Common myeloid progenitor, CD34-positive (primary cell): Measurements from ENCODE around the gene E2F7.

Source experiments
- CTCF ChIA-PET: fragments of 350-600 bp; sonication (Branson Sonifier 250); formaldehyde crosslinking; loops from one replicate; lab custom pipeline; 2021; ENCODE audit warnings: antibody characterized with exemption; lab: Charles Lee
- POLR2A ChIA-PET: fragments of 350-600 bp; sonication (Branson Sonifier 250); formaldehyde crosslinking; loops from one replicate; lab custom pipeline; 2021; ENCODE audit warnings: antibody characterized with exemption; lab: Charles Lee
- DNase-seq, 3 donors: peaks; one replicate each; pipeline versions ENCODE4 v3.0.0 to v3.0.0-alpha.2; 2013
- H3K27ac ChIP-seq, 2 experiments: 1 replicate in 1 of 2; 2 replicates in 1 of 2; pipeline ENCODE4 v1.7.0; 2013; ENCODE audit warnings: inconsistent platforms in 2 of 2, low read length in 2 of 2, mild to moderate bottlenecking in 2 of 2, low read depth in 1 of 2, moderate library complexity in 1 of 2; ENCODE audit not compliant: severe bottlenecking in 2 of 2, insufficient read depth in 1 of 2, poor library complexity in 1 of 2
- H3K27me3 ChIP-seq, 5 experiments: replicated peaks in 2 of 5; 1 replicate in 3 of 5; 2 replicates in 2 of 5; pipeline versions ENCODE4 v1.6.1 to v1.7.0; 2013; ENCODE audit warnings: low read length in 4 of 5, mild to moderate bottlenecking in 2 of 5, moderate library complexity in 2 of 5, inconsistent platforms in 1 of 5; ENCODE audit not compliant: insufficient read depth in 5 of 5, control insufficient read depth in 4 of 5
- H3K36me3 ChIP-seq, 4 experiments: 1 replicate in 2 of 4; 2 replicates in 2 of 4; pipeline versions ENCODE4 v1.6.1 to v1.7.0; 2013; ENCODE audit warnings: low read length in 3 of 4, control low read depth in 1 of 4, mild to moderate bottlenecking in 1 of 4; ENCODE audit not compliant: control insufficient read depth in 4 of 4, insufficient read depth in 4 of 4
- H3K4me1 ChIP-seq, 4 experiments: 1 replicate in 3 of 4; 2 replicates in 1 of 4; pipeline versions ENCODE4 v1.6.1 to v1.7.1; 2013; ENCODE audit warnings: low read length in 3 of 4, mild to moderate bottlenecking in 3 of 4, control low read depth in 1 of 4, inconsistent platforms in 1 of 4, moderate library complexity in 1 of 4; ENCODE audit not compliant: control insufficient read depth in 4 of 4, insufficient read depth in 4 of 4; ENCODE audit errors: control extremely low read depth in 1 of 4
- H3K4me3 ChIP-seq, 7 experiments: 1 replicate in 4 of 7; 2 replicates in 3 of 7; pipeline versions ENCODE4 v1.5.1 to v1.7.0; 2013; ENCODE audit warnings: mild to moderate bottlenecking in 7 of 7, low read length in 6 of 7, moderate library complexity in 6 of 7, inconsistent platforms in 2 of 7, low read depth in 2 of 7, control low read depth in 1 of 7; ENCODE audit not compliant: insufficient read depth in 4 of 7, control insufficient read depth in 1 of 7; ENCODE audit errors: extremely low read depth in 1 of 7
- H3K9me3 ChIP-seq, 5 experiments: 1 replicate in 4 of 5; 2 replicates in 1 of 5; pipeline versions ENCODE4 v1.6.1 to v1.7.1; 2013; ENCODE audit warnings: low read length in 4 of 5, mild to moderate bottlenecking in 2 of 5, inconsistent platforms in 1 of 5, low read depth in 1 of 5, moderate library complexity in 1 of 5; ENCODE audit not compliant: control insufficient read depth in 4 of 5, insufficient read depth in 2 of 5; ENCODE audit errors: control extremely low read depth in 1 of 5
- WGBS: methylation state at CpG from one replicate; pipeline ENCODE4 v1.1.5; 2013; ENCODE audit not compliant: insufficient coverage; 5-methylcytosine and 5-hydroxymethylcytosine counted together

Gene E2F7

DNA sequence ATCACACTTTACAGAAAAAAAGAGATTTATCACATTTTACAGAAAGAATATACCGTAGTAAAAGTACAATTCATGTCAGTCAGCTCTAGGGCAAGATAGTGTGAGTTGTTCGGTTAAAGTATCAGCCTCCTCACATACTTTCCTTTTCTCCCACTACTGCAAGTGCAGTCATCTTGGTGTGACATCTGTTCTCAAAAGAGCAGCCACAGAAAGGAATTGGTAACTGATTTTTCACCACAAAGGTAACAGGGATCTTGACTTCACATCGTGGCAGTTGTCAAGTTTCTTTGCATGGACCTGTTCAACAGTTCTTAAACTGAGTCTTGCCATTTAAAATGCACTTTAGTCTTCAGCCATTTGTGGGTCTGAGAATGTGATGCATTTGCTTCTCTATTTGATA lies 5.0 kb upstream of the E2F7 start:
- H3K4me3 ChIP-seq = no peak overlapping the region
- no peaks in the 10 kb centered on the region for H3K9me3 ChIP-seq
- DNase-seq = no peak
- no peak overlapping the region for H3K27ac ChIP-seq
- WGBS = 78% methylated on average over 2 of the region's 3 CpGs
- ChIA-PET POLR2A (no interaction called here), CTCF (interaction anchor here (0.5 kb wide), 1 partner anchor 296 kb away, joined by 3 read pairs; no protein-coding TSS in a partner anchor)
- H3K27me3 ChIP-seq = peaks cover 0 to 2% (median 0%) of the 10 kb centered on the region in 5 experiments
- no peaks in the 10 kb centered on the region for H3K36me3 ChIP-seq
- peaks cover 0 to 6% (median 1%) of the 10 kb centered on the region in 4 experiments for H3K4me1 ChIP-seq

DNA sequence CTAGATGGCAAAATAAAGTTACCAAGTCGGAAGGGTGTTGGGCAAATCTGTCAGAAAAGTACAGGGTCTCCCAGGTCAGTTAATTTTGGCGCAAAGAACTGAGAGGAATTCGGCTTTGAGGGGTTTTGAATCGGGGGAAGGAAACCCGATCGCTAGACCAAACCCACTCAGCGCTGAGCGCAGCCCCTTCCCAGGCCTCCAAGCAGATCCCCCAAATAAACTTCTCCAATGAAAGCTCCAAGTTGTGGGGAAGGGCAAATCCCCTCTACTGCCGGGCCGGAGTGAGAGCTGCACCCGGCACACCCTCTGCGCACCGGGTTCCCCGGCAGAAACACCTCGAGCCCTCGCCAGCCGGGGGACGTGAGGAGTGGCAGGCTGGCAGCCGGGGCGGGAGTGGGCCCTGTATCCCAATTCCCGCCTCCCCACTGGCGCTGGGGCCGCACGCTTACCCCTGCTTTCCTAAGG lies 441 bp downstream of the E2F7 start:
- POLR2A ChIA-PET = no interaction called here
- Histone ChIP-seq H3K4me3 (peak overlapping the region; percentile 72 to 92 (median 76)), H3K27ac (no peak overlapping the region)

DNA sequence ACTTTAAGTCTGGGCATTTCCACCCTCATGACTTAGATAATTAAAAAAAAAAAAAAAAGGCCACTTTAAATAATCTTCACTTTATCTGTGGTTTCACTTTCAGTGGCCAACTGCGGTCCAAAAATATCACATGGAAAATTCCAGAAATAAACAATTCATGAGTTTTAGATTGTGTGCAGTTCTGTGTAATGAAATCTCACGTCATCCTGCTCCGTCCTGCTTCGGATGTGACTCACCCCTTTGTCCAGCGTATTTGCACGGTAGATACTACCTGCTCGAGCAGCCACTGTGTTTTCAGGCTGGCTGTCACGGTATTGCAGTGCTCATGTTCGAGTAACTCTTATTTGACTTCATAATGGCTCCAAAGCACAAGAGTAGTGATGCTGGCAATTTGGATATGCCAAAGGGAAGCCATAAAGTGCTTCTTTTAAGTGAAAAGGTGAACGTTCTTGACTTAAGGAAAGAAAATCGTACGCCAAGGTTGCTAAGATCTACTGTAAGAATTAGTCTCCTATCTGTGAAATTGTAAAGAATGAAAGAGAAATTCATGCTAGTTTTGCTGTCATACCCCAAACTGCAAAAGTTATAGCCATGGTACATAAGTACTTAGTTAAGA lies 2.4 kb downstream of the E2F7 start:
- no peak for DNase-seq
- H3K4me3 ChIP-seq = no peak overlapping the region

More for the DNA sequence above, 441 bp downstream of the E2F7 start:
- H3K27me3 ChIP-seq = no peaks in the 10 kb centered on the region
- 2% methylated on average over 15 of the region's 24 CpGs for WGBS
- H3K4me1 ChIP-seq = peaks cover 0 to 30% (median 13%) of the 10 kb centered on the region in 4 experiments
- CTCF ChIA-PET = no interaction called here
- no peaks in the 10 kb centered on the region for H3K9me3 ChIP-seq
- H3K36me3 ChIP-seq = peaks cover 0 to 4% (median 0%) of the 10 kb centered on the region in 4 experiments
- peak in 1 of 3 donors; percentile 12 for DNase-seq

DNA sequence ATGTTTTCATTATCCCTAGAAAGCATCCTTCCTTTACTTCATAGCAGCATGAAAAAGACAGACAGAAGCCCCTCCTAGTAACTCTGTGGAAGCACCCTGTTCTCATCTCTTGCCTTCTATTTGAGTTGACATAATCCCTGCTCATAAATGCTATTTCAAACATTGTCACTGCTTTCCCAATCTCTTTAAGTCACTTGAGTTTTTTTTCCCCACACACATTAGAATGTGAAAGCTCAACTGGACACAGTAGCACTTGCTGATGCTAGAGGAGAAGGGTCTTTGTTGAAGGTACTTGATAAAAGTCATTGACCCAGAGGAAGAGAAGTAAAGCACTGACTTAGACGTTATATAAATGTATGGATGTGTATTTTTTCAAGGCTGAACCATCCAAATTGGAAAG lies 3.0 kb downstream of the E2F7 start:
- no peak for DNase-seq
- peaks cover 0 to 15% (median 0%) of the 10 kb centered on the region in 4 experiments for H3K36me3 ChIP-seq
- H3K27me3 ChIP-seq = no peaks in the 10 kb centered on the region
- CTCF ChIA-PET = interaction anchor here (0.7 to 2.1 kb wide), 2 partner anchors 13 to 15 kb away, joined by 3 to 7 read pairs; no protein-coding TSS in a partner anchor
- H3K9me3 ChIP-seq = no peaks in the 10 kb centered on the region
- peaks cover 0 to 31% (median 13%) of the 10 kb centered on the region in 4 experiments for H3K4me1 ChIP-seq
- H3K27ac ChIP-seq = no peak overlapping the region
- no CpG with 5 or more reads among the region's 1 CpG for WGBS
- no peak overlapping the region for H3K4me3 ChIP-seq
- POLR2A ChIA-PET = no interaction called here

More for the DNA sequence above, 2.4 kb downstream of the E2F7 start:
- POLR2A ChIA-PET = no interaction called here
- 96% methylated on average over 11 of the region's 12 CpGs for WGBS
- H3K4me1 ChIP-seq = peaks cover 0 to 31% (median 13%) of the 10 kb centered on the region in 4 experiments
- H3K27me3 ChIP-seq = no peaks in the 10 kb centered on the region
- H3K27ac ChIP-seq = no peak overlapping the region
- H3K36me3 ChIP-seq = peaks cover 0 to 12% (median 0%) of the 10 kb centered on the region in 4 experiments
- H3K9me3 ChIP-seq = no peaks in the 10 kb centered on the region
- CTCF ChIA-PET = interaction anchor here (2.1 kb wide), 1 partner anchor 14 kb away, joined by 7 read pairs; no protein-coding TSS in a partner anchor

DNA sequence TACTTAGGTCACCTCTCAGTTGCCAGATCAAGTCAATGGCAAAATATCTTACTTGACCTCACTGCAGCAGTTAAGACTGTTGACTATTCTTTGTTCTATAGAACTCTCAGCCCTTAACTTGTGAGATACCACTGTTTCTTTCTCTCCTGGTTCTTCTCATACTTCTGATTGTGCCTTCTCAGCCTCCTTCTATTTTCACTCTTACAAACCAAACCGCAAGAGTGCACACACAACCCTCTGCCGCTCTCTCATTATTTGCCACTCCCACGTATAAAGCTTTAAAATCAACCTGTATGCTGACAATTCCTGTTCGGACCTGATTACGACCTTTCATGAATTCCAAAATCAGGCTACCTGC lies 4.5 kb downstream of the E2F7 start:
- no peak for DNase-seq
- H3K27me3 ChIP-seq = no peaks in the 10 kb centered on the region
- H3K36me3 ChIP-seq = peaks cover 0 to 15% (median 2%) of the 10 kb centered on the region in 4 experiments
- H3K4me1 ChIP-seq = peaks cover 0 to 27% (median 11%) of the 10 kb centered on the region in 4 experiments
- CTCF ChIA-PET = interaction anchor here (2.1 to 3.0 kb wide), 2 partner anchors 12 kb away, joined by 7 to 33 read pairs; no protein-coding TSS in a partner anchor
- H3K9me3 ChIP-seq = no peaks in the 10 kb centered on the region
- POLR2A ChIA-PET = no interaction called here
- no peak overlapping the region for H3K27ac ChIP-seq
- no peak overlapping the region for H3K4me3 ChIP-seq
- 90% methylated on average over 4 of the region's 5 CpGs for WGBS

DNA sequence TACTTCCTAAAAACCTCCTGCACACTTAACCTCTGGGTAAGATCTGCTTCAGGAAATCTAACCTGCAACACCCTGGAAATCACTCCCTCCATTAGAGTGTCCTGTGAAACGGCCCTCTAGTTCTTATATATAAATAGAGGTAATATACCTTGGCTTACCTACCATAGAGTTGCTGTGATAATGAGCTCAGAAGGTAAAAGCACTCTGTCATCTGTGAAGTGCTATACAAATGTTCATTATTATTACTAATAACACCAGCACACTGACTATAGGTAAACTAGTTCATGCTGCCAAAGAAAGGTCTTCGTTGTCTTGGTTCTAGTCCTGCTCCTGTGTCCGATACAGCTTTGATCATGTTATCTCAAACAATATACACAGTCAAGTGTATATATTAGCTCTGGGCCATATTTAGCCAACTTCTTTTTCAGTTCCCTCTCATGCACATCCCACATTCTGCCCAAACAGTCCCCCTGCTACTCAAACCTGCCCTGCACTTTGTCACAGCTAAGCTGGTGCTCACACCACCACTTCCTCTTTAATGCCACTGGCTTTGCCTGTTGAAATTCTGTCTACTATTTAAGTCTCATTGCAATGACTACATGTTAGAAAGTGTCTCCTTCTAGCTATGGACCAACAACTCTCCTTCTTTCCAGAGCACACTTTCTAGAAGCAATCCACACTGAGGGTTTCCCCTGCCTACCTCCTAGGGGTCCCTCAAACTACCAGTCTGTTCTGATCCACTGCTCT lies 5.1 kb downstream of the E2F7 start:
- ChIA-PET CTCF (interaction anchor here (0.9 to 3.0 kb wide), 2 partner anchors 11 to 12 kb away, joined by 3 to 33 read pairs; no protein-coding TSS in a partner anchor), POLR2A (no interaction called here)
- H3K27ac ChIP-seq = no peak overlapping the region
- H3K4me3 ChIP-seq = no peak overlapping the region
- peaks cover 0 to 26% (median 11%) of the 10 kb centered on the region in 4 experiments for H3K4me1 ChIP-seq
- no peaks in the 10 kb centered on the region for H3K9me3 ChIP-seq
- WGBS = 100% methylated on average over 2 of the region's 3 CpGs
- H3K27me3 ChIP-seq = no peaks in the 10 kb centered on the region
- H3K36me3 ChIP-seq = peaks cover 0 to 18% (median 2%) of the 10 kb centered on the region in 4 experiments
- peak; percentile 25 to 81 (median 79) for DNase-seq
